WTC11 (cell line): Measurements from ENCODE around the gene CD46. TPM values are rescaled to one million over a fixed set of nuclear protein-coding genes. Genes with fewer than 3 reads are reported as not detected.

ENCODE experiments used
- ATAC-seq: fragments of 200-7000 bp; cut with Tn5 transposase; 2 replicates; pipeline ENCODE4 v1.10.0; 2021; ENCODE audit warnings: mild to moderate bottlenecking, moderate library complexity
- CTCF ChIA-PET: fragments of 300-600 bp; sonication (Branson Sonifier 250); formaldehyde crosslinking; loops from one replicate; lab custom pipeline; 2021; ENCODE audit warnings: antibody characterized with exemption; lab: Charles Lee
- POLR2A ChIA-PET: fragments of 350-600 bp; sonication (Branson Sonifier 250); formaldehyde crosslinking; loops from one replicate; lab custom pipeline; 2021; ENCODE audit warnings: antibody characterized with exemption; lab: Charles Lee
- DNase-seq: peaks from one replicate; pipeline ENCODE4 v3.0.0; 2021; ENCODE audit warnings: low spot score
- H3K27ac Mint-ChIP-seq: 2 replicates; pipeline ENCODE4 v1.8.0; 2021; ENCODE audit warnings: mixed read lengths
- H3K27me3 Mint-ChIP-seq: 2 replicates; pipeline ENCODE4 v1.8.0; 2021; ENCODE audit warnings: low read depth, mild to moderate bottlenecking, moderate library complexity, mixed read lengths
- H3K36me3 Mint-ChIP-seq: 2 replicates; pipeline ENCODE4 v1.8.0; 2021; ENCODE audit warnings: mixed read lengths
- H3K4me1 Mint-ChIP-seq: 2 replicates; pipeline ENCODE4 v1.8.0; 2022; ENCODE audit warnings: mixed read lengths
- H3K4me3 Mint-ChIP-seq: 2 replicates; pipeline ENCODE4 v1.8.0; 2021; ENCODE audit warnings: mild to moderate bottlenecking, moderate library complexity, mixed read lengths
- H3K9me3 Mint-ChIP-seq: 2 replicates; pipeline ENCODE4 v1.8.0; 2021; ENCODE audit warnings: mixed read lengths
- ELF4 ChIP-seq: sonication (generic); formaldehyde crosslinking; IDR thresholded peaks from 2 replicates; pipeline ENCODE4 v1.8.1; 2022; ENCODE audit warnings: low read depth, mild to moderate bottlenecking, moderate library complexity, missing genetic modification reagents
- ERG ChIP-seq: fragments of 250-450 bp; sonication (Bioruptor Pico); IDR thresholded peaks from 2 replicates; pipeline ENCODE4 v1.8.0; 2021; ENCODE audit warnings: mild to moderate bottlenecking
- ESRRA ChIP-seq: sonication (generic); formaldehyde crosslinking; IDR thresholded peaks from 2 replicates; pipeline ENCODE4 v1.8.1; 2022; ENCODE audit warnings: mild to moderate bottlenecking, missing genetic modification reagents, borderline replicate concordance
- MLX ChIP-seq: sonication (generic); formaldehyde crosslinking; IDR thresholded peaks from 2 replicates; pipeline ENCODE4 v1.8.1; 2023; ENCODE audit warnings: mild to moderate bottlenecking, missing genetic modification reagents, moderate library complexity
- NFE2L1 ChIP-seq: sonication (generic); formaldehyde crosslinking; IDR thresholded peaks from 2 replicates; pipeline ENCODE4 v1.8.1; 2023; ENCODE audit warnings: missing genetic modification reagents
- SMAD3 ChIP-seq: sonication (generic); formaldehyde crosslinking; IDR thresholded peaks from 2 replicates; pipeline ENCODE4 v1.8.0; 2022; ENCODE audit warnings: missing genetic modification reagents, mild to moderate bottlenecking, borderline replicate concordance
- TEAD4 ChIP-seq: sonication (generic); formaldehyde crosslinking; IDR thresholded peaks from 2 replicates; pipeline ENCODE4 v1.8.0; 2022; ENCODE audit warnings: mild to moderate bottlenecking, missing genetic modification reagents
- ZNF232 ChIP-seq: sonication (generic); formaldehyde crosslinking; IDR thresholded peaks from 2 replicates; pipeline ENCODE4 v1.8.0; 2022; ENCODE audit warnings: mild to moderate bottlenecking, missing genetic modification reagents
- ZNF281 ChIP-seq: sonication (generic); formaldehyde crosslinking; IDR thresholded peaks from 2 replicates; pipeline ENCODE4 v1.8.0; 2023; ENCODE audit warnings: mild to moderate bottlenecking, missing genetic modification reagents
- ZNF317 ChIP-seq: sonication (generic); formaldehyde crosslinking; IDR thresholded peaks from 2 replicates; pipeline ENCODE4 v1.8.1; 2023; ENCODE audit warnings: low read depth, mild to moderate bottlenecking, moderate library complexity, missing genetic modification reagents, borderline replicate concordance
- total RNA-seq: library from RNA; stranded (reverse); gene quantifications from 3 replicates; pipeline ENCODE4 v1.2.3, GENCODE V29; 2021
- TF ChIP-seq, protein P1 (sequence below): sonication (generic); formaldehyde crosslinking; conservative IDR thresholded peaks from 2 replicates; pipeline ENCODE4 v1.8.1; 2022; ENCODE audit warnings: mild to moderate bottlenecking, missing genetic modification reagents
- TF ChIP-seq, protein P2 (sequence below): sonication (generic); formaldehyde crosslinking; IDR thresholded peaks from 2 replicates; pipeline ENCODE4 v1.8.1; 2023; ENCODE audit warnings: mild to moderate bottlenecking, missing genetic modification reagents
- TF ChIP-seq, protein P3 (sequence below): fragments of 250-450 bp; sonication (Bioruptor Pico); IDR thresholded peaks from 2 replicates; pipeline ENCODE4 v1.9.0; 2021; ENCODE audit warnings: moderate library complexity, mild to moderate bottlenecking, inconsistent platforms, borderline replicate concordance
- TF ChIP-seq, protein P4 (sequence below): sonication (generic); formaldehyde crosslinking; IDR thresholded peaks from 2 replicates; pipeline ENCODE4 v1.8.0; 2022; ENCODE audit warnings: mild to moderate bottlenecking, missing genetic modification reagents

The CD46 gene
- total RNA-seq, 1 experiment from 2014 or later, result 150 TPM

GRCh38 chr1:207745839-207746767 is 5.8 kb upstream of the CD46 start:
- TF ChIP-seq, protein P1, sequence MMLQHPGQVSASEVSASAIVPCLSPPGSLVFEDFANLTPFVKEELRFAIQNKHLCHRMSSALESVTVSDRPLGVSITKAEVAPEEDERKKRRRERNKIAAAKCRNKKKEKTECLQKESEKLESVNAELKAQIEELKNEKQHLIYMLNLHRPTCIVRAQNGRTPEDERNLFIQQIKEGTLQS (CRISPR knock-in tag), result no peak
- TF ChIP-seq ZNF317, result no peak
- TF ChIP-seq, protein P2, sequence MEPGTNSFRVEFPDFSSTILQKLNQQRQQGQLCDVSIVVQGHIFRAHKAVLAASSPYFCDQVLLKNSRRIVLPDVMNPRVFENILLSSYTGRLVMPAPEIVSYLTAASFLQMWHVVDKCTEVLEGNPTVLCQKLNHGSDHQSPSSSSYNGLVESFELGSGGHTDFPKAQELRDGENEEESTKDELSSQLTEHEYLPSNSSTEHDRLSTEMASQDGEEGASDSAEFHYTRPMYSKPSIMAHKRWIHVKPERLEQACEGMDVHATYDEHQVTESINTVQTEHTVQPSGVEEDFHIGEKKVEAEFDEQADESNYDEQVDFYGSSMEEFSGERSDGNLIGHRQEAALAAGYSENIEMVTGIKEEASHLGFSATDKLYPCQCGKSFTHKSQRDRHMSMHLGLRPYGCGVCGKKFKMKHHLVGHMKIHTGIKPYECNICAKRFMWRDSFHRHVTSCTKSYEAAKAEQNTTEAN (CRISPR knock-in tag), result no peak
- TF ChIP-seq ERG (CRISPR knock-in tag), result no peak
- no peak for TF ChIP-seq SMAD3 (CRISPR knock-in tag)
- no peak for TF ChIP-seq NFE2L1 (CRISPR knock-in tag)
- TF ChIP-seq TEAD4 (CRISPR knock-in tag), result no peak
- no peak for TF ChIP-seq ESRRA
- TF ChIP-seq MLX, result no peak
- TF ChIP-seq, protein P3, sequence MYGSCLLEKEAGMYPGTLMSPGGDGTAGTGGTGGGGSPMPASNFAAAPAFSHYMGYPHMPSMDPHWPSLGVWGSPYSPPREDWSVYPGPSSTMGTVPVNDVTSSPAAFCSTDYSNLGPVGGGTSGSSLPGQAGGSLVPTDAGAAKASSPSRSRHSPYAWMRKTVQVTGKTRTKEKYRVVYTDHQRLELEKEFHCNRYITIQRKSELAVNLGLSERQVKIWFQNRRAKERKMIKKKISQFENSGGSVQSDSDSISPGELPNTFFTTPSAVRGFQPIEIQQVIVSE, result no peak
- TF ChIP-seq ZNF232, result no peak
- Mint-ChIP-seq H3K36me3 (peaks cover 12% of the 10 kb centered on the region), H3K4me3 (no peak overlapping the region), H3K27me3 (peaks cover 2% of the 10 kb centered on the region; the same call in 1 of the 2 replicates), H3K4me1 (peaks cover 58% of the 10 kb centered on the region), H3K27ac (no peak overlapping the region), H3K9me3 (peaks cover 21% of the 10 kb centered on the region)
- ChIA-PET CTCF (no interaction called here), POLR2A (no interaction called here)
- no peak for DNase-seq
- no peak for ATAC-seq

DNA sequence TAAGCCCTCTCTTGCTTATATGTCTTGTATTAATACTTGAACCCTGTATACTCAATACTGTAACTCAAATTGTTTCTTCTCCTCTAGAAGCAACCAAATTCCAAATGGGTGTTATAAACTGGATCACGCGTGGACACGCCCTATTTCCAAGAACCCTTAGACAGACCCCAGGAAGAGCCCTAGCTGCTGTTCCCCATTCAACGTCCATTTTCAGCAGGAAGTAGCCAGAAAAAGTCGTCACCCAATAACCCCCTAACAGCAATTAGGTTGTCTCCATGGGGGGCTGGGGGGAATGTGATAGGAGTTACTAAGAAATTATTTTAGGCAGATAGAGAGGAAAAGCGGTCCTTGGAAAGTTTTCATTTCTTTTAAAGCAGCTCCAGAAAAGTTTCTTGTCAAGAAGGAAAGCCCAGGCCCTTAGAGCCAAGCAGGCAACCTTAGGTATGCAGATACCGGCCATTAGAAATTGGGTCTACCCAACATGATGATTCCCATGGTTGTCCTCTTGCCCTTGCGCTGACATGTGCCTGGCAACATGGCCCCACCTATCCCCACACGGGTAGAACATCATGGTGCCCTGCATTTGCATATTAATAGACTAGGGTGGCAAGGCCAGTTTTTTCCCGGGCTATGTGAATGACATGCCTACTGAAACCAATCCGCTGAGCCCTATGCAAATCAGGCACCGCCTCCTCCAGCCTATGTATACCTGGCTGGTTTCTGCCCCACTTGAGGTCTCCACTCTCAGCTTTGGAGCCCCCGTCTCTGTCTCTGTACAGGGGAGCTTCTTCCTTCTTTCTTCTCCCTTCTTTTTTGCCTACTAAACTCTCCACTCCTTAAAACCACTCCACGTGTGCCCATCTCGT is 4.0 kb upstream of the CD46 start:
- DNase-seq, result peak; percentile 23
- Mint-ChIP-seq H3K36me3 (no peaks in the 10 kb centered on the region), H3K4me1 (peaks cover 54% of the 10 kb centered on the region), H3K27me3 (no peaks in the 10 kb centered on the region), H3K27ac (no peak overlapping the region), H3K9me3 (peaks cover 7% of the 10 kb centered on the region; the same call in 1 of the 2 replicates), H3K4me3 (no peak overlapping the region)
- ATAC-seq, result peak; percentile 38
- CTCF ChIA-PET, result interaction anchor here (0.7 to 1.3 kb wide), 2 partner anchors 50 to 215 kb away, joined by 3 to 6 read pairs; no protein-coding TSS in a partner anchor
- TF ChIP-seq ELF4 (CRISPR knock-in tag) (no peak), ZNF281 (CRISPR knock-in tag) (no peak)
- TF ChIP-seq, protein P4, sequence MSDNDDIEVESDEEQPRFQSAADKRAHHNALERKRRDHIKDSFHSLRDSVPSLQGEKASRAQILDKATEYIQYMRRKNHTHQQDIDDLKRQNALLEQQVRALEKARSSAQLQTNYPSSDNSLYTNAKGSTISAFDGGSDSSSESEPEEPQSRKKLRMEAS (CRISPR knock-in tag), result 0 out of 2 replicates have a peak, but pooled peaks have one; percentile 39
- POLR2A ChIA-PET, result no interaction called here
